ENCODE results near the gene PCSK9. TPM values are rescaled to one million over a fixed set of nuclear protein-coding genes. Genes with fewer than 3 reads are reported as not detected.

Gene PCSK9
- total RNA-seq, 1 experiment from 2014 or later, result 0.26 TPM

- no TSS peak for BruUV-seq (replicated peaks)
- no peaks in the 10 kb centered on the region for H3K9me3 ChIP-seq (ENCODE audit: control insufficient read depth, insufficient read depth, low read depth, low read length)
- H3K27me3 ChIP-seq (ENCODE audit: control insufficient read depth, insufficient read depth, low read length), result no peaks in the 10 kb centered on the region
- in situ Hi-C loops (cut with HindIII; ENCODE audit: low pct_unique_long_range_greater_than_20kb, low sequenced_read_pairs) (no loop called here), intact Hi-C loops (cut with micrococcal nuclease; ENCODE audit: unreplicated experiment) (no loop called here)
- H3K4me1 ChIP-seq (ENCODE audit: control insufficient read depth, insufficient read depth, low read length), result peaks cover 14% of the 10 kb centered on the region
- H3K4me3 ChIP-seq (ENCODE audit: low read depth in 2 of 2, low read length in 2 of 2), result no peak overlapping the region
- no peak for TF ChIP-seq SIN3A (IDR thresholded peaks at IDR 0.05; ENCODE audit: borderline replicate concordance, insufficient read depth, low read depth, low read length)
- TF ChIP-seq POLR2AphosphoS5 (IDR thresholded peaks at IDR 0.05; ENCODE audit: low read depth, low read length), result no peak
- TF ChIP-seq REST (IDR thresholded peaks at IDR 0.05; ENCODE audit: insufficient read depth in 1 of 2, low read depth in 2 of 2, low read length in 1 of 2), result no peak
- no peak for TF ChIP-seq TCF7L2 (IDR thresholded peaks at IDR 0.05; ENCODE audit: low read depth, low read length)
- TF ChIP-seq CTCF (IDR thresholded peaks at IDR 0.05), result no peak
- CTCF ChIA-PET, result interaction anchor here (0.9 kb wide), 1 partner anchor 215 kb away, joined by 5 read pairs; no protein-coding TSS in a partner anchor
- peaks cover 4% of the 10 kb centered on the region; the same call in 1 of the 2 replicates for H3K36me3 ChIP-seq (ENCODE audit: control insufficient read depth, insufficient read depth, low read length)
- POLR2A ChIA-PET, result interaction anchor here (0.6 kb wide), 2 partner anchors 113 to 202 kb away, joined by 4 read pairs; no protein-coding TSS in a partner anchor
- no peak for DNase-seq (ENCODE audit: low read depth, low spot score)
- no peak for ATAC-seq
- H3K27ac ChIP-seq (ENCODE audit: low read length), result no peak overlapping the region
Observed at GRCh38 chr1:55062801-55063576, 23.6 kb downstream of the PCSK9 start.

- in situ Hi-C loops (cut with HindIII; ENCODE audit: low pct_unique_long_range_greater_than_20kb, low sequenced_read_pairs), result no loop called here
- ChIA-PET POLR2A (interaction anchor here (0.6 kb wide), 2 partner anchors 113 to 203 kb away, joined by 4 read pairs; no protein-coding TSS in a partner anchor), CTCF (interaction anchor here (0.9 kb wide), 1 partner anchor 214 kb away, joined by 5 read pairs; no protein-coding TSS in a partner anchor)
Observed at GRCh38 chr1:55063577-55063942, 24.2 kb downstream of the PCSK9 start.

More at GRCh38 chr1:55063577-55063942, 24.2 kb downstream of the PCSK9 start:
- H3K27me3 ChIP-seq (ENCODE audit: control insufficient read depth, insufficient read depth, low read length), result no peaks in the 10 kb centered on the region
- no peak for DNase-seq (ENCODE audit: low read depth, low spot score)
- H3K27ac ChIP-seq (ENCODE audit: low read length), result no peak overlapping the region
- H3K9me3 ChIP-seq (ENCODE audit: control insufficient read depth, insufficient read depth, low read depth, low read length), result no peaks in the 10 kb centered on the region
- H3K4me1 ChIP-seq (ENCODE audit: control insufficient read depth, insufficient read depth, low read length), result peaks cover 14% of the 10 kb centered on the region
- BruUV-seq (replicated peaks), result no TSS peak
- H3K36me3 ChIP-seq (ENCODE audit: control insufficient read depth, insufficient read depth, low read length), result peaks cover 9% of the 10 kb centered on the region; the same call in 1 of the 2 replicates
- no peak for TF ChIP-seq REST (IDR thresholded peaks at IDR 0.05; ENCODE audit: insufficient read depth in 1 of 2, low read depth in 2 of 2, low read length in 1 of 2)
- TF ChIP-seq CTCF (IDR thresholded peaks at IDR 0.05), result no peak
- no peak for TF ChIP-seq TCF7L2 (IDR thresholded peaks at IDR 0.05; ENCODE audit: low read depth, low read length)
- no peak for TF ChIP-seq POLR2AphosphoS5 (IDR thresholded peaks at IDR 0.05; ENCODE audit: low read depth, low read length)
- no peak for TF ChIP-seq SIN3A (IDR thresholded peaks at IDR 0.05; ENCODE audit: borderline replicate concordance, insufficient read depth, low read depth, low read length)
- ATAC-seq, result no peak; the same call in 1 of the 2 replicates
- intact Hi-C loops (cut with micrococcal nuclease; ENCODE audit: unreplicated experiment), result no loop called here
- no peak overlapping the region for H3K4me3 ChIP-seq (ENCODE audit: low read depth in 2 of 2, low read length in 2 of 2)

All from Panc1 (cell line).